Activated CD8-positive, alpha-beta T cell treated with anti-CD3 and anti-CD28 coated beads, Interleukin-2, amount 10 ng/mL, durations not matched to agents 7 days and 5 days (primary cell): ENCODE data around the gene SERPINA5. TPM values are rescaled to one million over a fixed set of nuclear protein-coding genes. Genes with fewer than 3 reads are reported as not detected.

Experiments
- ATAC-seq: fragments of 150-1000 bp; cut with Tn5 transposase; one replicate; pipeline ENCODE4 v1.10.0; 2021; ENCODE audit warnings: moderate library complexity
- CTCF ChIA-PET: fragments of 350-600 bp; sonication (Branson Sonifier 250); formaldehyde crosslinking; loops from one replicate; lab custom pipeline; 2021; ENCODE audit warnings: antibody characterized with exemption; lab: Charles Lee
- POLR2A ChIA-PET: fragments of 350-600 bp; sonication (Branson Sonifier 250); formaldehyde crosslinking; loops from one replicate; lab custom pipeline; 2021; ENCODE audit warnings: antibody characterized with exemption; lab: Charles Lee
- DNase-seq: peaks from one replicate; pipeline ENCODE4 v3.0.0-alpha.2; 2020
- H3K27ac Mint-ChIP-seq: one replicate; pipeline ENCODE4 v1.8.0; 2021; ENCODE audit warnings: mild to moderate bottlenecking, mixed read lengths
- H3K27me3 Mint-ChIP-seq: one replicate; pipeline ENCODE4 v1.8.0; 2021; ENCODE audit warnings: low read depth, mixed read lengths
- H3K36me3 Mint-ChIP-seq: one replicate; pipeline ENCODE4 v1.8.0; 2021; ENCODE audit warnings: low read depth, mixed read lengths
- H3K4me1 Mint-ChIP-seq: one replicate; pipeline ENCODE4 v1.8.0; 2021; ENCODE audit warnings: low read depth, mixed read lengths
- H3K4me3 Mint-ChIP-seq: one replicate; pipeline ENCODE4 v1.8.0; 2021; ENCODE audit warnings: mild to moderate bottlenecking, mixed read lengths
- H3K9me3 Mint-ChIP-seq: one replicate; pipeline ENCODE4 v1.8.0; 2022; ENCODE audit warnings: mixed read lengths; ENCODE audit not compliant: insufficient read depth
- total RNA-seq, 2 experiments: library from RNA; stranded (reverse); gene quantifications; one replicate each; pipeline ENCODE4 v1.2.3, GENCODE V29; 2021

Gene SERPINA5
- total RNA-seq, 2 experiments from 2014 or later: not detected

- no peaks in the 10 kb centered on the region for H3K36me3 Mint-ChIP-seq
- CTCF ChIA-PET: no interaction called here
- no peaks in the 10 kb centered on the region for H3K27me3 Mint-ChIP-seq
- H3K27ac Mint-ChIP-seq: no peak overlapping the region
- DNase-seq: no peak
- no peaks in the 10 kb centered on the region for H3K4me1 Mint-ChIP-seq
- POLR2A ChIA-PET: no interaction called here
- ATAC-seq: no peak
- no peak overlapping the region for H3K4me3 Mint-ChIP-seq
- H3K9me3 Mint-ChIP-seq: peaks cover 7% of the 10 kb centered on the region
Observed at GRCh38 chr14:94623422-94623809, 42.2 kb downstream of the SERPINA5 start.

- DNase-seq: no peak
Observed at GRCh38 chr14:94623856-94624499, 42.8 kb downstream of the SERPINA5 start.

GRCh38 chr14:94624537-94625352 lies 43.5 kb downstream of the SERPINA5 start:
- H3K27me3 Mint-ChIP-seq: peaks cover 4% of the 10 kb centered on the region
- POLR2A ChIA-PET: no interaction called here
- no peaks in the 10 kb centered on the region for H3K4me1 Mint-ChIP-seq
- no peaks in the 10 kb centered on the region for H3K9me3 Mint-ChIP-seq
- no peak for DNase-seq
- CTCF ChIA-PET: no interaction called here
- H3K4me3 Mint-ChIP-seq: no peak overlapping the region
- H3K36me3 Mint-ChIP-seq: no peaks in the 10 kb centered on the region
- ATAC-seq: no peak
- H3K27ac Mint-ChIP-seq: no peak overlapping the region

More at GRCh38 chr14:94623856-94624499, 42.8 kb downstream of the SERPINA5 start:
- no peak for ATAC-seq
- Mint-ChIP-seq H3K4me3 (no peak overlapping the region), H3K9me3 (peaks cover 2% of the 10 kb centered on the region), H3K27ac (no peak overlapping the region), H3K36me3 (no peaks in the 10 kb centered on the region), H3K4me1 (no peaks in the 10 kb centered on the region), H3K27me3 (peaks cover under 1% of the 10 kb centered on the region)
- ChIA-PET POLR2A (no interaction called here), CTCF (no interaction called here)

GRCh38 chr14:94625353-94625635 lies 44.1 kb downstream of the SERPINA5 start:
- peaks cover 4% of the 10 kb centered on the region for H3K27me3 Mint-ChIP-seq
- CTCF ChIA-PET: no interaction called here

GRCh38 chr14:94628578-94628977 lies 47.4 kb downstream of the SERPINA5 start:
- H3K36me3 Mint-ChIP-seq: no peaks in the 10 kb centered on the region
- CTCF ChIA-PET: no interaction called here

More at GRCh38 chr14:94625353-94625635, 44.1 kb downstream of the SERPINA5 start:
- POLR2A ChIA-PET: no interaction called here
- Mint-ChIP-seq H3K36me3 (no peaks in the 10 kb centered on the region), H3K4me1 (no peaks in the 10 kb centered on the region), H3K9me3 (no peaks in the 10 kb centered on the region), H3K4me3 (no peak overlapping the region), H3K27ac (no peak overlapping the region)
- ATAC-seq (no peak), DNase-seq (no peak)

GRCh38 chr14:94630396-94630795 lies 49.2 kb downstream of the SERPINA5 start:
- H3K9me3 Mint-ChIP-seq: no peaks in the 10 kb centered on the region
- DNase-seq: no peak
- H3K4me1 Mint-ChIP-seq: no peaks in the 10 kb centered on the region
- H3K4me3 Mint-ChIP-seq: no peak overlapping the region
- ATAC-seq: no peak
- POLR2A ChIA-PET: no interaction called here
- H3K36me3 Mint-ChIP-seq: no peaks in the 10 kb centered on the region
- H3K27ac Mint-ChIP-seq: no peak overlapping the region
- CTCF ChIA-PET: no interaction called here
- H3K27me3 Mint-ChIP-seq: peaks cover 4% of the 10 kb centered on the region

More at GRCh38 chr14:94628578-94628977, 47.4 kb downstream of the SERPINA5 start:
- Mint-ChIP-seq H3K9me3 (no peaks in the 10 kb centered on the region), H3K4me1 (no peaks in the 10 kb centered on the region), H3K27ac (no peak overlapping the region), H3K4me3 (no peak overlapping the region), H3K27me3 (peaks cover 4% of the 10 kb centered on the region)
- DNase-seq (no peak), ATAC-seq (no peak)
- POLR2A ChIA-PET: no interaction called here

GRCh38 chr14:94631050-94631449 lies 49.8 kb downstream of the SERPINA5 start:
- no peak overlapping the region for H3K27ac Mint-ChIP-seq
- POLR2A ChIA-PET: no interaction called here
- H3K4me1 Mint-ChIP-seq: no peaks in the 10 kb centered on the region
- no peaks in the 10 kb centered on the region for H3K36me3 Mint-ChIP-seq
- DNase-seq (no peak), ATAC-seq (no peak)
- H3K4me3 Mint-ChIP-seq: no peak overlapping the region
- peaks cover 4% of the 10 kb centered on the region for H3K27me3 Mint-ChIP-seq
- H3K9me3 Mint-ChIP-seq: no peaks in the 10 kb centered on the region
- CTCF ChIA-PET: no interaction called here

- Mint-ChIP-seq H3K9me3 (no peaks in the 10 kb centered on the region), H3K4me1 (no peaks in the 10 kb centered on the region), H3K27ac (no peak overlapping the region), H3K36me3 (no peaks in the 10 kb centered on the region), H3K27me3 (peaks cover 4% of the 10 kb centered on the region), H3K4me3 (no peak overlapping the region)
- no peak for DNase-seq
- ChIA-PET POLR2A (no interaction called here), CTCF (no interaction called here)
- no peak for ATAC-seq
Observed at GRCh38 chr14:94631536-94632304, 50.5 kb downstream of the SERPINA5 start.

- ChIA-PET CTCF (no interaction called here), POLR2A (no interaction called here)
- H3K4me1 Mint-ChIP-seq: no peaks in the 10 kb centered on the region
- no peak for DNase-seq
- H3K27me3 Mint-ChIP-seq: peaks cover 4% of the 10 kb centered on the region
- no peaks in the 10 kb centered on the region for H3K36me3 Mint-ChIP-seq
- ATAC-seq: no peak
- no peak overlapping the region for H3K27ac Mint-ChIP-seq
- H3K9me3 Mint-ChIP-seq: no peaks in the 10 kb centered on the region
- no peak overlapping the region for H3K4me3 Mint-ChIP-seq
Observed at GRCh38 chr14:94632305-94632590, 51.0 kb downstream of the SERPINA5 start.

- ChIA-PET POLR2A (no interaction called here), CTCF (no interaction called here)
- H3K27ac Mint-ChIP-seq: no peak overlapping the region
- no peaks in the 10 kb centered on the region for H3K9me3 Mint-ChIP-seq
- H3K36me3 Mint-ChIP-seq: no peaks in the 10 kb centered on the region
- ATAC-seq (no peak), DNase-seq (no peak)
- H3K27me3 Mint-ChIP-seq: peaks cover 4% of the 10 kb centered on the region
- H3K4me1 Mint-ChIP-seq: no peaks in the 10 kb centered on the region
- H3K4me3 Mint-ChIP-seq: no peak overlapping the region
Observed at GRCh38 chr14:94633121-94633520, 51.9 kb downstream of the SERPINA5 start.

GRCh38 chr14:94635154-94635553 lies 53.9 kb downstream of the SERPINA5 start:
- Mint-ChIP-seq H3K4me3 (no peak overlapping the region), H3K27me3 (no peaks in the 10 kb centered on the region), H3K9me3 (no peaks in the 10 kb centered on the region), H3K36me3 (no peaks in the 10 kb centered on the region), H3K4me1 (no peaks in the 10 kb centered on the region), H3K27ac (no peak overlapping the region)
- ChIA-PET CTCF (no interaction called here), POLR2A (no interaction called here)
- no peak for DNase-seq
- no peak for ATAC-seq

- no peaks in the 10 kb centered on the region for H3K27me3 Mint-ChIP-seq
- H3K27ac Mint-ChIP-seq: no peak overlapping the region
- H3K36me3 Mint-ChIP-seq: no peaks in the 10 kb centered on the region
- no peaks in the 10 kb centered on the region for H3K4me1 Mint-ChIP-seq
- no peak overlapping the region for H3K4me3 Mint-ChIP-seq
- DNase-seq: no peak
- ChIA-PET POLR2A (no interaction called here), CTCF (no interaction called here)
- no peaks in the 10 kb centered on the region for H3K9me3 Mint-ChIP-seq
- no peak for ATAC-seq
Observed at GRCh38 chr14:94636744-94637412, 55.7 kb downstream of the SERPINA5 start.
